ENCODE data around the gene PRR12. TPM values are rescaled to one million over a fixed set of nuclear protein-coding genes. Genes with fewer than 3 reads are reported as not detected.

PRR12 gene, protein sequence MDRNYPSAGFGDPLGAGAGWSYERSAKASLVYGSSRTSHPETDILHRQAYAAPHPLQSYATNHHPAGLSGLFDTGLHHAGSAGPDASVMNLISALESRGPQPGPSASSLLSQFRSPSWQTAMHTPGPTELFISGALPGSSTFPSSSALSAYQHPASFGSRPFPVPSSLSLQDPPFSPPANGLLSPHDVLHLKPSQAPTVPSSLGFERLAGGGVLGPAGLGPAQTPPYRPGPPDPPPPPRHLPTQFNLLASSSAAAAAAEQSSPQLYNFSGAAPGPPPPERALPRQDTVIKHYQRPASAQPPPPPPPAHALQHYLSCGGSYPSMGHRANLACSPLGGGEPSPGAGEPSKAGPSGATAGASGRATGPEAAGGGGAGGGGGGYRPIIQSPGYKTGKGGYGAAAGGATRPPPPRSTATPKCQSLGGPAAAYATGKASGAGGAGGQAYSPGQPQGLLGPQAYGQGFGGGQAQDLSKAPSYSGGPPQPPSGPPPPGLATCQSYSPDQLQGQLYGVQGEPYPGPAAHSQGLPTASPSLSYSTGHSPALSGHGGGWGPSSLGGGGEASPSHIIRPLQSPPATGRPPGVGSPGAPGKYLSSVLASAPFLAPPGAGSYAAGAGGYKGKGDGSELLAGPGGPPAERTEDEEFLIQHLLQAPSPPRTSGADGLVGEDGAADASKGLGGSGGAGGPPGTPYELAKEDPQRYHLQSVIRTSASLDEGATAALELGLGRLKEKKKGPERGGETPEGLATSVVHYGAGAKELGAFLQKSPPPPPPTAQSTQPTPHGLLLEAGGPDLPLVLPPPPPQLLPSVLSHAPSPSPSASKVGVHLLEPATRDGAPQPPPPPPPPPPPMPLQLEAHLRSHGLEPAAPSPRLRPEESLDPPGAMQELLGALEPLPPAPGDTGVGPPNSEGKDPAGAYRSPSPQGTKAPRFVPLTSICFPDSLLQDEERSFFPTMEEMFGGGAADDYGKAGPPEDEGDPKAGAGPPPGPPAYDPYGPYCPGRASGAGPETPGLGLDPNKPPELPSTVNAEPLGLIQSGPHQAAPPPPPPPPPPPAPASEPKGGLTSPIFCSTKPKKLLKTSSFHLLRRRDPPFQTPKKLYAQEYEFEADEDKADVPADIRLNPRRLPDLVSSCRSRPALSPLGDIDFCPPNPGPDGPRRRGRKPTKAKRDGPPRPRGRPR (N-terminal part only)
- total RNA-seq (10 to 100 TPM; 10.9 to 20.0 (median 15.5) TPM), polyA plus RNA-seq (10 to 100 TPM in 1 of 2 donors, 1 to 10 TPM in 1; 8.0 to 13.6 TPM)
- long read RNA-seq, donor 1, partial matches to known transcripts, result 1 of 2 reads
- long read RNA-seq, donor 1, other reads (novel, unspliced or antisense), result 1 of 2 reads
- long read RNA-seq, donor 2, partial matches to known transcripts, result 0 of 1 reads
- long read RNA-seq, donor 2, other reads (novel, unspliced or antisense), result 1 of 1 reads
- long read RNA-seq, donor 3, partial matches to known transcripts, result 1 of 2 reads
- long read RNA-seq, donor 3, other reads (novel, unspliced or antisense), result 1 of 2 reads

DNA sequence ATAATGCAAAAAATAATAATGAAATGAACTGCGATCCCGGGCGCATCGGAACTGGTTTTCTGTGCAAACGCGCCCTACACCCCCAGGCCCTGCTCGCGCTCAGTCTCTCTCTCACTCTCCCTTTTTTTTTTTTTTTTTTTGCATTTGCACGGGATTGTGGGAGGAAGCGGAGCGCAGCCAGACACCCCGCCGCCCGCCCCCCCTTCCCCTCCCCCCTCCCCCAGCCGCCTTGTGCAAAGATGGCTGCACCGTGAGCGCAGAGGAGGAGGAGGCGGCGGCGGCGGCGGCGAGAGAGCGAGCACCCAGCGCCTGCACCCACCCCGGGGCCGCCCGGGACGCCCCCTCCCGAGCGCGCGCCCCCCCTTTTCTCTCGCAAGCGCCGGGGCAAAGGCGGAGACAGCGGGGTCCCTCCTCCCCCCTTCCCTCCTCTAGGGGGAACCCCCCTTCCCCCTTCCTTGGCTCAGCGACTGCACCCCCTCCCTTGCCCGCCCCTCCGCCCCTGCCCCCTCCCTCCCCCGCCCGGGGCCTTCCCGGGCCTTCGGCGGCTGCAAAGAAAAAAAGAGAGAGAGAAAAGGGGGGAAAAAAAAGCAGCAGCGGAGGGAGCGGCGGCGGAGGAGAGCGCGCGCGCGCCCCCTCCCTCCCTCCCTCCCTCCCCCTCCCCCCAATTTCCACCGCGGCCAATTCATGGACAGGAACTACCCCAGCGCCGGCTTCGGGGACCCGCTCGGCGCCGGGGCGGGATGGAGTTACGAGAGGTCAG lies at the start of gene PRR12:
PRR12 (plus strand) TSS at position 212 of the 760 bp plus-strand sequence; CDS start at position 685, 473 bp downstream.
- no peak for TF ChIP-seq POLR2A (IDR thresholded peaks at IDR 0.05)
- TF ChIP-seq, protein P1, sequence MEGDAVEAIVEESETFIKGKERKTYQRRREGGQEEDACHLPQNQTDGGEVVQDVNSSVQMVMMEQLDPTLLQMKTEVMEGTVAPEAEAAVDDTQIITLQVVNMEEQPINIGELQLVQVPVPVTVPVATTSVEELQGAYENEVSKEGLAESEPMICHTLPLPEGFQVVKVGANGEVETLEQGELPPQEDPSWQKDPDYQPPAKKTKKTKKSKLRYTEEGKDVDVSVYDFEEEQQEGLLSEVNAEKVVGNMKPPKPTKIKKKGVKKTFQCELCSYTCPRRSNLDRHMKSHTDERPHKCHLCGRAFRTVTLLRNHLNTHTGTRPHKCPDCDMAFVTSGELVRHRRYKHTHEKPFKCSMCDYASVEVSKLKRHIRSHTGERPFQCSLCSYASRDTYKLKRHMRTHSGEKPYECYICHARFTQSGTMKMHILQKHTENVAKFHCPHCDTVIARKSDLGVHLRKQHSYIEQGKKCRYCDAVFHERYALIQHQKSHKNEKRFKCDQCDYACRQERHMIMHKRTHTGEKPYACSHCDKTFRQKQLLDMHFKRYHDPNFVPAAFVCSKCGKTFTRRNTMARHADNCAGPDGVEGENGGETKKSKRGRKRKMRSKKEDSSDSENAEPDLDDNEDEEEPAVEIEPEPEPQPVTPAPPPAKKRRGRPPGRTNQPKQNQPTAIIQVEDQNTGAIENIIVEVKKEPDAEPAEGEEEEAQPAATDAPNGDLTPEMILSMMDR (IDR thresholded peaks at IDR 0.05), result no peak
- Histone ChIP-seq H3K4me3 (peak within 1 kb of the TSS; percentile 68 to 96 (median 80)), H3K27ac (peak within 1 kb of the TSS; percentile 82 to 99 (median 94)), H3K4me1 (peaks cover 5 to 35% (median 20%) of the 10 kb centered on the region in 12 donors), H3K36me3 (peaks cover 0 to 26% (median 22%) of the 10 kb centered on the region in 9 donors), H3K27me3 (no peaks in the 10 kb centered on the region), H3K9me3 (no peaks in the 10 kb centered on the region)
- intact Hi-C loops (cut with DNase I), result loop anchor here in 9 of 10 donors (1.0 to 10.0 kb wide), 8 partner anchors 46 to 86 kb away; partner anchors contain the start of genes PRMT1 (in 3 of the 9), RRAS (in 2 of the 9), BCL2L12 (in 1 of the 9) and IRF3 (in 1 of the 9)
- peak; percentile 46 to 72 (median 58) for ATAC-seq
- WGBS, 4 donors, result 0 to 1% (median 0%) methylated on average over 42 to 55 of the region's 66 CpGs
- DNase-seq, result peak; percentile 62 to 79 (median 70)

DNA sequence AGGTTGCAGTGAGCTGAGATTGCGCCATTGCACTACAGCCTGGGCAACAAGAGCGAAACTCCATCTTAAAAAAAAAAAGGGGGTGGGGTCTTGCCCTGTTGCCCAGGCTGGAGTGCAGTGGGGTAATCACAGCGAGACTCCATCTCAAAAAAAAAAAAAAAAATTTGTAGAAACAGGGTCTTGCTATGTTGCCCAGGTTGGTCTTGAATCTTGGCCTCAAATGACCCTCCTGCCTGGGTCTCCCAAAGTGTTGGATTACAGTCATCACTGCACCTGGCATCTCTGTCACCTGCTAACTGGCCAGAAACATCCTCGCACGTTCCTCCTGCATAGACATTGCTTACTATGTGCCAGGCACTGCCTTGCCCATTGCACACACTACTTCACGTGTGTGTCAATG lies 49.1 kb upstream of the PRR12 start:
- Histone ChIP-seq H3K36me3 (peaks cover 0 to 59% (median 16%) of the 10 kb centered on the region in 9 donors), H3K4me1 (peaks cover 0 to 16% (median 0%) of the 10 kb centered on the region in 12 donors), H3K4me3 (no peak overlapping the region), H3K27ac (no peak overlapping the region), H3K9me3 (no peaks in the 10 kb centered on the region), H3K27me3 (no peaks in the 10 kb centered on the region)
- TF ChIP-seq, protein P1 (IDR thresholded peaks at IDR 0.05), result no peak
- no peak for TF ChIP-seq POLR2A (IDR thresholded peaks at IDR 0.05)
- ATAC-seq (no peak), DNase-seq (no peak)
- 95 to 97% (median 96%) methylated on average over 6 of the region's 6 CpGs for WGBS, 4 donors
- intact Hi-C loops (cut with DNase I), result loop anchor here in 2 of 10 donors (10.0 kb wide), 1 partner anchor 147 kb away; no protein-coding TSS in a partner anchor

DNA sequence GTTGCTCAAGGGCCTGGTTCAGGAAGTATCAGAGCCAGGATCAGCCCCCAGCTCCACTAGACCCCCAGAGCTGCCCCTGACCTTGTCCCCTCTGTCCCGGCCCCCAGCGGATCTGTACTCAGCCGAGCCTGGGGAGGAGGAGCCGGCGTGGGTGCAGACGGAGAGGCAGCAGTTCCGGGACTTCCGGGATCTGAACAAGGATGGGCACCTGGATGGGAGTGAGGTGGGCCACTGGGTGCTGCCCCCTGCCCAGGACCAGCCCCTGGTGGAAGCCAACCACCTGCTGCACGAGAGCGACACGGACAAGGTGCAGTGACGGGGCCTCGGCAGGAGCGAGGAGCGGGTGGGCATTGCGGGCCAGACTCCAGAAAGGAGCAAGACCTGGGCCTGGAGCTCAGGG lies 48.5 kb upstream of the PRR12 start:
- intact Hi-C loops (cut with DNase I), result loop anchor here in 2 of 10 donors (10.0 kb wide), 1 partner anchor 148 kb away; no protein-coding TSS in a partner anchor

More for the DNA sequence above, 48.5 kb upstream of the PRR12 start:
- no peak for DNase-seq
- peaks cover 0 to 54% (median 10%) of the 10 kb centered on the region in 9 donors for H3K36me3 ChIP-seq
- H3K9me3 ChIP-seq, result no peaks in the 10 kb centered on the region
- no peaks in the 10 kb centered on the region for H3K27me3 ChIP-seq
- no peak overlapping the region for H3K27ac ChIP-seq
- no peak for ATAC-seq
- H3K4me1 ChIP-seq, result peaks cover 0 to 16% (median 0%) of the 10 kb centered on the region in 12 donors
- 87 to 98% (median 96%) methylated on average over 16 of the region's 16 CpGs for WGBS, 4 donors
- TF ChIP-seq, protein P1 (IDR thresholded peaks at IDR 0.05), result no peak
- TF ChIP-seq POLR2A (IDR thresholded peaks at IDR 0.05), result no peak
- H3K4me3 ChIP-seq, result no peak overlapping the region
